B cell (primary cell): ENCODE results near the gene PITHD1.

Experiments used
- EZH2 ChIP-seq: IDR thresholded peaks from 2 replicates; pipeline ENCODE4 v1.6.1; 2012; ENCODE audit warnings: borderline replicate concordance, low read depth, mild to moderate bottlenecking, moderate library complexity, low read length; ENCODE audit not compliant: insufficient read depth, poor library complexity, severe bottlenecking
- TF ChIP-seq, protein P1 (sequence below): fragments of 200-600 bp; IDR thresholded peaks from one replicate; pipeline ENCODE4 v1.8.0; 2022; ENCODE audit warnings: antibody characterized with exemption, mild to moderate bottlenecking

DNA sequence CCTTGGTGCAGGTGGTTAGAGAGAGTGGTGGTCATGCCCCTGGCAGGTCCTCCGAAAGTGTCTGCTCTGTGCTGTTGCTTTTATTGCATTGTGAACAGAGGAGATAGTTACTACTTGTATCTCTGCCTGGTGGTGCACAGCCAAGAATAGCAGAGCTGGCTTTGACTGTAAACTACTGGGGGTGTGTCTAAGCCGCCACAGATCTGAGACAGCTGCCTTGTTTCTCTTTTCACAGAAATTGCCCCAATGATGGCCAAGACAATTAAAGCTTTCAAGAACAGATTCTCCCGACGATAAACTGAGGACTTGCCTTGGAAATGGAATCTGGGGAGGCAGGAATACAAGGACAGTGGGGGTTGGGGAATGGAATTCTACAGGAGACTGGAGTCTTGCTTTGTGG, 18.9 kb upstream of the PITHD1 start:
- TF ChIP-seq, protein P1, sequence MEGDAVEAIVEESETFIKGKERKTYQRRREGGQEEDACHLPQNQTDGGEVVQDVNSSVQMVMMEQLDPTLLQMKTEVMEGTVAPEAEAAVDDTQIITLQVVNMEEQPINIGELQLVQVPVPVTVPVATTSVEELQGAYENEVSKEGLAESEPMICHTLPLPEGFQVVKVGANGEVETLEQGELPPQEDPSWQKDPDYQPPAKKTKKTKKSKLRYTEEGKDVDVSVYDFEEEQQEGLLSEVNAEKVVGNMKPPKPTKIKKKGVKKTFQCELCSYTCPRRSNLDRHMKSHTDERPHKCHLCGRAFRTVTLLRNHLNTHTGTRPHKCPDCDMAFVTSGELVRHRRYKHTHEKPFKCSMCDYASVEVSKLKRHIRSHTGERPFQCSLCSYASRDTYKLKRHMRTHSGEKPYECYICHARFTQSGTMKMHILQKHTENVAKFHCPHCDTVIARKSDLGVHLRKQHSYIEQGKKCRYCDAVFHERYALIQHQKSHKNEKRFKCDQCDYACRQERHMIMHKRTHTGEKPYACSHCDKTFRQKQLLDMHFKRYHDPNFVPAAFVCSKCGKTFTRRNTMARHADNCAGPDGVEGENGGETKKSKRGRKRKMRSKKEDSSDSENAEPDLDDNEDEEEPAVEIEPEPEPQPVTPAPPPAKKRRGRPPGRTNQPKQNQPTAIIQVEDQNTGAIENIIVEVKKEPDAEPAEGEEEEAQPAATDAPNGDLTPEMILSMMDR = no peak
- TF ChIP-seq EZH2 = no peak
